Brain pericyte (primary cell): ENCODE data around the gene TXLNB.
"Not testable (repeated sequence)": the region's sequence is repeated elsewhere in the genome, so short reads cannot be mapped to it uniquely, and the experiment has no call there.

Experiments used
- DNase-seq: peaks from one replicate; pipeline ENCODE4 v3.0.0-alpha.2; 2012; ENCODE audit warnings: low read depth, low spot score

Gene TXLNB

DNA sequence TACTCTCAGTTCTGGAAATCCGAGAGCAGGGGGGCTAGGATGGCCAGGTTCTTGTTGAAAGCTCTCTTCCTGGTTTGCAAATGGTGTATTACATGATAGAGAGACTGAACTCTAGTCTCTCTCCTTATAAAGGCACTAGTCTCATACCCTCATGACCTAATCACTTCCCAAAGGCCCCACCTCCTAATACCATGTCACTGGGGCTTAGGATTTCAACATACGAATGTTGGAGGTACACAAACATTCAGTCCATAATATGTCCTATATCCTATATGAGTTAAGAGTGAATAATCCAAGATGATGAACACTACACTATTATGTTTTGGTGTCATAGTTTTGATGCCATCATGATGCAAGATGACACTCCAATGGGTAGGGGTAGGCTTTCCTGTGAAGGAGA lies 20.0 kb upstream of the TXLNB start:
- DNase-seq, result no peak

DNA sequence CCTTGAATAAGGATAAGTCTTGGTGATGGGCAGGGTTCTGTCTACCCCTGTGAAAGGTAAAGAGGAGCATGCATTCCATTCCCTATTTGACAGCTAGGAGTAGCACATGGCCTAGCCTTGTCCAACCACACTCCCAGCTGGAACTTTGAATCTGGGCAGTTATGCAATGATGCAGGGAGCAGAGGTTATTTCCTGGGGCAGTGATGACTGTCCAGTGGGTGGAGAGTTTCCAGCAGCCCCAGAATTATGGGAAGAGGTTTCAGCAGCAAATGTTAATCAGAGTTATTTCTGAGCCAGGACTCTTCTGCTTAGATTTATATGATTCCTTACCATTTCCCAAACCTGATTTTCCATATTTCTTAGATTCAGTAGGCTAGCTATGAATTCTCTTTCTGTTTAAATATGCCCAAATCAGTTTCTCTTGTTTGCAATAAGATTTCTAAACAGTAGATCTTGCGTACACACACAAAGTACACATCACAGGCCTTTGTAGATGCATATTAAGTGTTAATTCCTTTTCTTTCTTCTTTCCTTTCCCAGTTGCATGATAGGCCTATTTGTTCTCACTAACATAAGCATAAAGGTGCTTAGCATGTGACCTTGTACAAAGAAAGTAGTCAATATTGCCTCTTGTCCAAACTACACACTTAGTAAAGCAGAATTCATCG lies 17.3 kb upstream of the TXLNB start:
- no peak for DNase-seq

DNA sequence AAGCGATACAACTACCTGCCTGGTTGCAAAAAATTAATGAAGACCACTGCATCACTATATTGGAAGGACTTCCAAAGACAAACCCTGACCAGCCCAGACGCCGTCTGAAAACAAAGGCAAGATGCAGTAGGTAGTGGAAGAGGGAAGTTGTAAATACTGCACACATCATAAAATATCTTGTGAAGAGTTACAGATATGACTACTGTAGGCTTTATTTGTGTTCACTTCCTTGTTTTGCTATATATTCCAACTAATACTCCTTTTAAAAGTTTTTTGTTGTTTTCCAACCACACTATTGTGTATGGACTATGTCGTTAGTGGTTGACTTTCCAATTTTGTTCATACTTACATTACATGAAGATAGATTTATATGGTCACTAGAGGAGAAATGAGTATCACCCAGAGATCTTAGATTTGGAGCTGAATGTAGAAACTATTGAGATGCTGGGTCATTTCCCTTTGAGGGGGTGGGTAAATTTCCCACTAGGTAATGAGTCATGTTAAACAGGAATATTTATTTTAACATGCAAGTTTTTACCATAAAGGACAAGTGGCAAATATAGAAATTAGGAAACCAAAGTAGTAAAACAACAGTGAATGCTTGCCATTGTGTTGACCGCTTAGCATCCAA lies 16.6 kb upstream of the TXLNB start:
- no peak for DNase-seq

DNA sequence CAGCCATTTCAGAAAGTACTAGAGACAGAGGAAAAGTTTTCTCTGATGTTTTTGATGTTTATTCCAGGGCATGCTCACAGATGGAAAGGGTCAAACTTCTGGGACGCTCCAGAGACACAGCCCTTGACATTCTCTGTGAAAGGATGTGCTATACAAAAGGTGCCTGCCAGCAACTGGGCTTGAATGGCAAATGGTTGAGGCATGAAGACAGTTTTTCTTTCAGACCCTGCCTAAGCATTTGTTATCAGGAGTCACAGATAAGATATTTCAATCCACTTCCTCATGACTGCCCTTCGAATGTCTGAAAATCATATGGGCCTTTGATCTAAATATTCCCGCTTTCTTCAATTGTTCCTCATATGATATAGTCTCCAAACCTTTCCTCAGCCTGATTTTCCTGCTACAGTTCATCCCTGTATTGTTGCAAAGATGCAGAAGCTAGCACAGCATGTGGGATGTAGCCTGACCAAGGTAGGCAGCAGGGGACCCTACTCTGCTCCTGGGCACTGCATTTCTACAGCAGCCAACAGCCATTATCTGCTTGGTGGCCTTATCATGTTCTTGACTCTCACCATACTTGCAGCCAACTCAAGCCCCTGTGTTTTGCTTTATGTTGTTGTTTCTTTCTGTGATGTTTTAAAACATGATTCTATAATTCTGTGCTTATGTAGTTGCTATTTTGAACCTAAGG lies 14.6 kb upstream of the TXLNB start:
- no peak for DNase-seq

DNA sequence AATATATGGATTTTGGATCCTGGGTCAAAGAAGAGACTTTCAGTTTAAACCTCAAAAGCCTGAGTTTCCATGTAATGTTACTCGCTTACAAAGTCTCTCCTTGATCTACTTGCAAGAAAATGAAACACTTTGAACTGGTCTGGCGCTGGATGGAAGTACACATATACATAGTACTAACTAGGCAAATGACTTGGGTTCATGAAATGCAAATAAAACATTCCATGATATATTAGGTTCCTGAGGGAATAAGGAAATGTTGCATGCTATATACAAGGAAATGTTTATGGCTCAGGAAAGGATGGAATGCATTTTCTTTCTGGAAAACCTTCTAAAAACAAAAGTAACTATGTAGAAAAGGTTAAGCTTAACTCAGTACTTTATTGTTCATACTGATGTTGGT lies 11.4 kb upstream of the TXLNB start:
- DNase-seq, result no peak

DNA sequence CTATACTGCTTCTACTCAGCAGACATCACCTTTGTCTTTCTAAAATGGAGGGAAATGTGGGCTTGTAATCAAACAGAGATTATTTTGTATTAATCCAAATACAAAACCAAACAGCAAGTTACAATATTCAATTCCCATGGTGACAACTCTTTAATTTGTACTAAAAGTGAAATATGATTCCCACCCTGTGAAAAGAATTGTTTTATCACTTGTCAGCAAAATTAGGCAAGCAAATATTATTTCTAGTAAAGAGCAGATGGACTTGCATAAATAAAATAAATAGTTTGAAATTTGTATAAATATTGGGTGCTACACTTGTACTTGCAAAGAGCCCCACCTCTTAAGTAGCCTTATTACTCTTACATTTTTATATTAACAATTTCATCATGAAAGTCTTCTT lies 6.1 kb upstream of the TXLNB start:
- DNase-seq, result no peak

DNA sequence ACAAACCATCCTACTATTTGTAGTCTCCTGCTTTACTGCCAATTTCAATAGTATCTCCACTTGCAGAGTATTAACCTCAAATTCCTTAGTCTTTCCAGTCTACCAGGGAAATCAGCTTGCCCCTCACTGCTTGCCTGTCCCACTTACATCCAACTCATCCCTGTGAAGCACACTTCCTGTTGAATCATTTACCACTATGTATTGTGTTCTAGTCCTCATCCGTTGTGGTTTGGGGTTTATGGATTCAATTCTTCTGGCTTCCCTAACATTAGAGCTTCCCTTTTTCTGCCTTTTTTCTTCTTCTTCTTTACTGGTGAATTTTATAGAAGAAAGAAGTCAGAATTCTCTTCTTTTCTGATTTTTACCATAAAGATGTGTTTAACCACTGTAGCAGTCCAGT lies 5.1 kb upstream of the TXLNB start:
- no peak for DNase-seq

DNA sequence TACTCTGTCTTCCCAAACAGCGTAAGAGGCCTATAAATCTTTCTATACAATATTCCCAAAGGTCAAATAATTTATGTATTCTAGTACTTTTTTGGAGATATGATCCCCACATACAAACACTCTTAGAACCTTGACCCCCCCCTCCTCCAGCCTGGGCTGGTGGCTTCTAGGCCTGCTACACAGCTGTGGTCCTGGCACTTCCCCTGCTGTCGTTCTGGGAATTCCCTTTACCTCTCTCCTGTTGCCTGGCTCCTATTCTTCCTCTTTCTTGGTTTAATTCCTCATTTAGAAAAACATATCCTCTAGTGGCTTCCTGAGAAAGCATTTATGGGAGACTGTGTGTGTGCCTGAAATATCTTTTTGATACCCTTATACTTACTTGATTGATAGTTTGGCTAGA lies 4.1 kb upstream of the TXLNB start:
- DNase-seq, result no peak

DNA sequence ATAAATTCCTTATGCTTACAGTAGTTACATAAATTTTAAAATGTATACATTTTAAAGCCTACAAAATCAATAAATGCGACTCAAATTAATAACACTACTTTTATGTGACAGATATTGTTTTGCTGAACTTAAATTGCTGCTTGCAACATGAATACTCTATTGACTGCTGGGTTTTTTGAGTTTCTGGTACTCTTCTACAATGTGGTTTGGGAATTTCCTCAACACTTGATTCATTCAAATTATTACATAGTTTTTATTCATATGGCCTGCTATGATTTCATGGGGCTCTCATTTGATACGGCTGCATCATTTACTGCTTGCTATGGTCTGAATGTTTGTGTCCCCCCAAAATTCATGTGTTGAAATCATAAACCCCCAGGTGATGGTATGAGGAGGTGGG lies 2.3 kb upstream of the TXLNB start:
- DNase-seq, result no peak

DNA sequence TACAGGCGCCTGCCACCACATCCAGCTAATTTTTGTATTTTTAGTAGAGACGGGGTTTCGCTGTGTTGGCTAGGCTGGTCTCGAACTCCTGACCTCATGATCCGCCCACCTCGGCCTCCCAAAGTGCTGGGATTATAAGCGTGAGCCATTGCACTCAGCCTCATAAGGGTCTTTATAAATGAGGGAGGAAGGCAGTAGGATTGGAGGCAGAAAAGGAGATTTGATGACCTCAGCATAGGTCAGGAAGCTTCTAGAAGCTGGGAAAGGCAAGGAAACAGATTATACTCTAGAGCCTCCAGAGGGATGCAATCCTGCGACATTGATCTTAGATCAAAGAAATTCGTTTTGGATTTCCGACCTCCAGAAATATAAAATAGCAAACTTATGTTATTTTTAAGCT lies 1.4 kb upstream of the TXLNB start:
- not testable (repeated sequence) for DNase-seq

DNA sequence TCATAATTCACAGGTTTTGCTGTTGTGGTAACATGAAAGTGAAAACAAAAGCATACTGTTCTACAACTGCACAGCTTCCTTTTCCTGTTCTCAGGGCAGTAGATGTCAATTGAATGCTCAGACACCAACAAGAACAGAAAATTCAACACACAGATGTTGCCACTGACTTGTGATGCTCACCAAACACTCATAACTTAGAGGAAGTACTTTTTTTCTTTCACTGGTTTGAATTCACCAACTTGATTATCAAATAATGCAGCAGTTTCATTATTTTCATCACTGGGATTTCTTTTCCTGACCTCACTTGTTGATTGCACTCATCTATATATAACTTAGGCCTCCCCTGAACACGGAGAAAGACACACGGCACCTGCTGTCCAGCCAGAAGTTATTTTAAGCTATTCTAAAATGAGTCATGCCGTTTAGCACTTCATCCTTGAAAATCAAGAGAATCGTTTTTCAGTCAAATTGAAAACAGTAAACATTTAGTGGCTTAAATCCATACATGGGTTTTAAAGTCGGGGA lies 949 bp downstream of the TXLNB start:
- DNase-seq, result no peak

DNA sequence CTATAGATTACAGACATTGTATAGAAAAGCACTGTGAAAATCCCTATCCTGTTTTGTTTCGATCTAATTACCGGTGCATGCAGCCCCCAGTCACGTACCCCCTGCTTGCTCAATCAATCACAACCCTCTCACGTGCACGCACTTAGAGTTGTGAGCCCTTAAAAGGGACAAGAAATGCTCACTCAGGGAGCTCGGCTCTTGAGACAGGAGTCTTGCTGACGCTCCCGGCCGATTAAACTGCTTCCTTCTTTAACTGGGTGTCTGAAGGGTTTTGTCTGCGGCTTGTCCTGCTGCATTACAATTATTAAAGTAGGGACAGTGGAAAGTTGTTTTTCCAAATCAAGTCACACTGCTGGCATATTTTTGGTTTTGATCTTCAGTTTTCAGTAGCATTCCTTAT lies 2.6 kb downstream of the TXLNB start:
- DNase-seq, result no peak

DNA sequence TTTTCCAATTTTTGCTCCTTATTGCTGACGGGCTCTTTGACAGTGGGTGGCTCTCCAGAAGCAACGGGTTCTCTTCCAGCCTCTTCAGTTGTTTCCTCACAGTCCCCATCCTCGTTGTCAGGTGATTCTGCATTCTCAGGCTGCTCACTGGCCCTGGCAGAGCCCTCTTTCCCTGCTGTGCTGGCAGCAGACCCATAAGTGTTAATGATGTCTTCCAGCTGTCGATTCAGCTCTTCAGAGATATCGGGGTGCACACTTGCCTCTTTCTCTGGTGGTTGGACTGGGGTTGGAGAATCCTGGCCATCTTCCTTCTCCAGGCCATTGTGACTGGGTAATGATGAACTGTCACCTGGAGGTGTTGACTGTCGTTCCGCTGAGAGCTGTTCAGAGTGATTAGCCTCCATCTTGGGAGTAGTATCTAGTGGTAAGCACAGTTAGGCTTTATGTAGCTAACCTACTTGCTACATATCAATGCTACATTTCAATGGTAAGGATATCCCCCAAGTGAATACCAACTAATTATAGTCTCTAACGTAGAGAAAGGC lies 3.2 kb downstream of the TXLNB start:
- DNase-seq, result no peak

DNA sequence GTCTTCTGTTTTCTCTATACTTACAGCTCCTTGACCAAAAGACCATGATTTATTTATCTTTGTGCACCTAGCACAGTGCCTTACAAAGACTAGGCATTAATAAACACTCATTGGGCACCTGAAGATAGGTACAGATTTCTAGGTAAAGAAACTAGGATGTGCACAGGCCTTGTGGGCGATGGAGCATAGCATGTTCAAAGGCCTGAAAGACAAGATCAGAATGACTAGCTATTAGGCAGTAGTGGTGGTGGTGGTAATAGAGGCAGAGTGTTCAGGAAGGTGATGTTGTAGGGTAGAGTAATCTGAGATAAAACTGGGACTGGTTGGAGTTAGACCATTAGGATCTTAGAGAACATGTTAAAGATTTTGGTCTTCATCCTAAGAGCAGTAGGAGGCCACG lies 3.9 kb downstream of the TXLNB start:
- no peak for DNase-seq

DNA sequence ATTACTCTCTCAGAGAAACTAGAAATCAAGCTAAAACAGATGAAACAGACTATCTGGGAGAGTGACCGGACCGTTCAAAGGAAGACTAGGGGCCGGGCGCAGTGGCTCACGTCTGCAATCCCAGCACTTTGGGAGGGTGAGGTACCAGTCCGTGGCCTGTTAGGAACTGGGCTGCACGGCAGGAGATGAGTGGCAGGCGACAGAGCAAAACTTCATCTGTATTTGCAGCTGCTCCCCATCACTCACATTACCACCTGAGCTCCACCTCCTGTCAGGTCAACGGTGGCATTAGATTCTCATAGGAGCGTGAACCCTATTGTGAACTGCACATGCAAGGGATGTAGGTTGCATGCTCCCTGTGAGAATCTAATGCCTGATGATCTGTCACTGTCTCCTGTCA lies 5.4 kb downstream of the TXLNB start:
- not testable (repeated sequence) for DNase-seq

DNA sequence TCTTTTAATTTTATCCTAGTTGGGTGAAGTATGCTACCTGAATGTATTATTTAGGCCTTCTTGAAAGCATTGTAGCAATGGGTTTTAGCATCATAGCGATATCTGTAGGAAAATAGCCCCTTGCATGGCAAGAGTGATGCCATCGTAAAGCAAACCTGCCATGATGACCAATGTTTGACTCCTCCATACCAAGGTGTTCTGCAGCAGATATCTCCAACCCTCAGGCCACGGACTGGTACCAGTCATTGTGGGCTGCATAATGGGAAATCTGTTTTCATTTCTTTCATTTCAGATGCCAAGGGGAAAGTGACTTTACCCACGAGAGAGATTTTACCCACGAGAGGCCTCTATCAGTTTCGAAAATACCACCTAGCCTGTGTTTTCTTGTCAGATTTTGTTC lies 6.2 kb downstream of the TXLNB start:
- DNase-seq, result no peak

DNA sequence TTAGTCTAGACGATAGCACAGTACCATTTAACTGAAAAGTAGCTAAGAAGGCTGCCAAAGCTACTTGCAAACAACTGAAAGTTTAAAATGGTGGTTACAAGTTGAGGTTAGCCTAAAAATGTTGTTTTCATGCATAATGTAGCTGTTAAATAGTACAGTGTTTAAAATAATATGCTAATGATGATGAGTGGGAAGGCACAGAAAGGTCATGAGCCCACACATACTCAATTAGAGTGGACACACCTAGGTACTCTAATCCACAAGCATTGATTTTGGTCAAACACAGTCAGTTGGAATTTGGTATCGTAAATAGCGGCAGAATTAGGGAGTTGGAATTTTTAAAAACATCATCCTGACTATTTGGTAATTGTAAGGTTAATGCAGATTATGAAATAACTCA lies 7.0 kb downstream of the TXLNB start:
- DNase-seq, result no peak

DNA sequence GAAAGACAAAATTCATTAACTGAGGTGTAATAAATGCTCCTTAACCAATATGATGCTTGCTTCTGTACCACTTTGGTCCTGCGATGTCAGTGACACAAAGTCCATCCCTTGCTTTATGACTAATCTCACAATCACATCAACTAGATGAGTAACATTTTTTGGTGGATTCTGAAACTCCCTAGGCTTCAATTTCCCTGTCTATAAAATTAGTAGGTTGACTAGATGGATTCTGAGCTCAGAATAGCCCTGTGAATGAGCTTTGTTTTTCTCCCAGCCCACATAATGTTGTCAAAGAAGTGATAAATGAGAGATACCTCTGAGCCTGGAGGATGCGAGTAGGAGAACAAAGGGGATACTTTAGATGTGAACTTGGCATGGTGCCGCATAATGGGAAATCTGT lies 9.1 kb downstream of the TXLNB start:
- no peak for DNase-seq

DNA sequence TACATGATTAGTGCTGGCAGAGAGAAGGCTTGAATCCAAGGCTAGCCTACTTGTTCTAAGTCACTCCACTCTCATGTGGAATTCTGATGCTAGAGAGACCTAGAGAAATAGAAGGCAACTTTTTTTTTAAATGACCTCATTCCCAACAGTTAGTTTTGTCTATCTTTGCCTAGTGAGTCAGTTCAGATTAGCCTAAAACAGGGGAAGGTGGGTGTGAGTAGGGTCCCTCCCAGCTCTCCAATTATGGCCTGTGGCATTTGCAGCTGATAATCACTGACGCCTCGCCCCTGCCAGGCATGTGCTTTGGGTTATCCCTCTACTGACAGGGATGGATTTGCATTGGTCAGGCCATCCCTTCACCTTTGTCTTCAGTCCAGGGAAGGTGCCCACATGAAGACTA lies 13.6 kb downstream of the TXLNB start:
- DNase-seq, result no peak

DNA sequence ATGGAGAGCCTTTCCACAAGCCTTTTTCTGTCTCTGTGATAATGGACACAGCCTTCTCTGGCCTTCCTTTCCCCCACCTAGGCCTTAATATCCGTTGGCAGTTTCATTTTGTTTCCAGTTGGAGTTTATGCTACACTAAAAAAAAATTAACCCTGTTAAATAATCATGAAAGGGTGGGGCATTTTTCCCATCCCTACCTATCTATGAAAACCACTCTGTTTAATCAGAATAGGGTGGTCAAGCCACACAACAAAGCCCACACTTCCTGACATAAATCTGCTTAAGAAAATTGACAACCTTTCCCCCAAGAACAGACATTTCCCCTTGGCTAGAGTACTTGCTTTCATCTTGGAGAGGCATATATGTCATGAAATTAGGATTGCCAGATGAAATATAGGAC lies 14.2 kb downstream of the TXLNB start:
- DNase-seq, result no peak

DNA sequence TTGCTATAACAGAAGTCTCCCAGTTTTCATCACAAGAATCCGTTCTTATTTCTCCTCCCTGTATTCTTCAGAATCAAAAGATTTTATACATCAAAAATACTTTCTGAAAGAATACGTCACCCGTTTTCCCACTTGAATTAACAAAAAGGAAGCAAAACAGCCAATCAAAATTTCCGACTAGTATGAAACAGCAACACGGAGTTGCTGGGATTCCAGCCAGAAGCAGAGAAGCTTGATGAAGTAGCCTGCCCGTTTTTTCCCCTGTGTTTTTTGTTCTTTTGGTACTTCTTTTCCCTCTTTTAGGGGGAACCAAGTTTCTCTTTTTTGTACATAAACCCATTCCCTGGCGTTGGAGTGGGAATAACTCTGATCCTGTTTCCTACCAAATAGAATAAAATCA lies 14.6 kb downstream of the TXLNB start:
- DNase-seq, result no peak

DNA sequence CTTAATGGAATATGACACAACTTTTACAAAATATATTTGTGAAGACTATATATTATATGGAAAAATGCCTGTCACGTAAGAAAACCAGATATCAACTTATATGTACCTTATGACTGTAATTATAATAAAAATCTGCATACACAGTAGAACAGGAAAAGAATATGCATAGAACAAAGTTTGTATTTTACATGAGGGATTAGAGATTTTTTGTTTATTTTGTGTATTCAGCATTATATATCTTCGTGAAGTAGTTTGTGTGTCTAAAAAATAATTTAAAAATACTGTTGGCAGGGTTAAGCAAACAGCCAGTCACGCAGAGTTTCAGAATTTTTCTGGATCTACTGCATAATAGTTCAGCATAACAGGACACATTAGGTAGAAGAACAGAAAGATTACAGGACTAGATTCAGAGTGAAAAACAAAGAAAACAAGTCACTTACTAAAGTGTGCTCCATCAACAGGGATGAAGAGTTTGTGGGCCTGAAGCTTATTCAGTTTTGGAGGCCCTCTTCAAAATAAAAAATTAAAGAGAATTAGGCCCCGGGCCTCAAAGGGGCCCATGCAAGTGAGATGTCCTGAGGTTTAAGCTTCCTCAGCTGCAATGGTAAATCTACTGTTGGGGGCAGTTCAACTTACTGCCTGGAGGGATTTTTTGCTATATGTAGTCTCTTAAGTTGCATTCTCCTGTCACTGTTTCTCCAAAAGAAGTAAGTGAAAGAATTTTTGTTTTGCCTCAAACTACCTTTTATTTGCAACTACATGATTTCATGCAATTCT lies 16.3 kb downstream of the TXLNB start:
- no peak for DNase-seq
